NOMO-1 treated with dmso at 0.1 percent for 144 hours (cell line): ENCODE data around the gene GIPC3.
"Not testable (repeated sequence)": the region's sequence is repeated elsewhere in the genome, so short reads cannot be mapped to it uniquely, and the experiment has no call there.

ENCODE experiments used
- DNase-seq: peaks from one replicate; lab custom pipeline; 2025; ENCODE audit not compliant: unreplicated experiment; lab: John Stamatoyannopoulos, UW

Gene GIPC3

DNA sequence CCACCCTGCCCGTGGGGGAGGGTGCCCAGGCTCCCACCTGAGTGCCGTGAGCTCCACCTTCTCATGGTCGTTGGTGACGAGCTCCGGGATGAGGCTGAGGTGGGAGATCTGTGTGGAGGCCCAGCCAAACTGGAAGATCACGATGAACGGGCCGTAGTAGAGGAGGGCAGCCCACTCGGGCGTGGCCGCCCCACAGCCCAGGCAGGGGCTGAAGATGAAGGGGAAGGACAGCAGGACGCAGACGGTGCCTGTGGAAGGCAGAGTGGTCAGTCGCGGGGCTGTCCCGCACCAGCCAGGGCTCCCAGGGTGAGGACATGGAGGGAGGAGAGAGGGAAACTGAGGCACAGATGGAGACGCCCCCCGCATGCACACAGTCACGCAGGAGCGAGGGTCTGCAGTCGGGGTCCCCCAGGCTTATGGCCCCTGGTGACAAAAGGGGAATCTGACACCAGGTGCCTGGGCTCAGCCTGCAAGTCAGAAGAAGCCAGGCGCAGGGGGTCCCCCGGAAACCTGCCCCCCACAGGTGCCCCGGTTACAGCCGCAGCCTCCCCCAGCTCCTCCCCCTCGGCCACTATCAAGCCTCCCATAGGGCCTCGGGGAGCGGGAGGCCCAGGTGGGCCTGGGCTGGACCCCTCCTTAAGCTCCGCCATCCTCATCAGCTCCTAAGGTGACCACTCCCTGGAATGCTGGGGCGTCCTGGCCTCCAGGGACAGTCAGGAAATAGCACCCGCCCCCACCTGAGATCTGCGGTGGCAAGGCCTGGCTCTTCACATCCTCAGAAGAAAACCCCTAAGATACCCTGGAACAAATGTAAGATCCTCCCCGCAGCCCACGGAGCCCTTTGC is 34.1 kb upstream of the GIPC3 start:
- DNase-seq = no peak

DNA sequence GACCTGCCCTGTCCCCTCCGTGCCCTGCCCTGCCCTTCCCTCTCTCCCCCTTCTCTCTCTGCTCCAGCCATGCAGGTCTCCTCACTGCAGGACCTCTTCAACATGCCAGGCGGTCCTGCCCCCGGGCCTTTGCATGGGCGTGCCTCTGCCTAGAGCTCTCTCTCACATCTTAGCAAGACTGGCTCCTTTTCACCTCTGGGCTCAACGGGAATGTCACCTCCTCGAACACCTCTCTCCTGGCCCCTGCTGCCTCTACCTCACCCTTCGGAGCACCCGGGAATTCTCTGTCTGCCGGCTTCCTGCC is 33.5 kb upstream of the GIPC3 start:
- DNase-seq = no peak

DNA sequence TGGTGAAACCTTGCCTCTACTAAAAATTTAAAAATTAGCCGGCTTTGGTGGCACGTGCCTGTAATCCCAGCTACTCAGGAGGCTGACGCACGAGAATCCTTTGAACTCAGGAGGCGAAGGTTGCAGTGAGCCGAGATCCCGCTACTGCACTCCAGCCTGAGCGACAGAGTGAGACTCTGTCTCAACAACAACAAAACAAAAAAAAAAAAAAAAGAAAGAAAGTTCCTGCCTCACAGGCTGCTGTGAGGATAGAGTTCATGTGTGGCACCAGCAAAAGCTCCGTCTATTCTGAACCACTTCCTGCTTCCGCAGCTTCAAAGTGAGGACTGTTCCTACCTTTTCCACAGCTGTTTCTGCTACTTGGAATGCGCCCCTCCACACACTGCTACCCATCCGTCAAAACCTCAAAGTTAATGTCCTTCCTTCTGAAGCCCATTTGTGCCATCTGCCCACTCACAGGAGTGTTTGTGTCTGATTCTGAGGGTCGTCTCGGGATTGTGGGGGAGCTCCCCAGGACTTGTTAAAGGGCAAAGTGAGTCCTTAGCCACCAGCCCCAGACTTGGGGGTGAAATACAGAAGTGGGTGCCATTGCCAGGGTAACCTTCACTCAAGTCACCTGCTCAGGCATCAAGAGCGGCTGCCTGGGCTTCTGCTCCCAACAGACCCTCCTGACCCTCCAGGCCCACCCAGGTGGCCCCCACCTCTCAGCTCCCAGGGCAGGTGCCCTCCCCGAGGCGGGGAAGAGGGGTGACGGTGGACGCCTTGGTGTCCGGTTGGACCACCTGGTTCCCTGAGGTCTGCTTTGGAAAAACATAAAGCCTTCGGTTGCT is 30.8 kb upstream of the GIPC3 start:
- DNase-seq = no peak

DNA sequence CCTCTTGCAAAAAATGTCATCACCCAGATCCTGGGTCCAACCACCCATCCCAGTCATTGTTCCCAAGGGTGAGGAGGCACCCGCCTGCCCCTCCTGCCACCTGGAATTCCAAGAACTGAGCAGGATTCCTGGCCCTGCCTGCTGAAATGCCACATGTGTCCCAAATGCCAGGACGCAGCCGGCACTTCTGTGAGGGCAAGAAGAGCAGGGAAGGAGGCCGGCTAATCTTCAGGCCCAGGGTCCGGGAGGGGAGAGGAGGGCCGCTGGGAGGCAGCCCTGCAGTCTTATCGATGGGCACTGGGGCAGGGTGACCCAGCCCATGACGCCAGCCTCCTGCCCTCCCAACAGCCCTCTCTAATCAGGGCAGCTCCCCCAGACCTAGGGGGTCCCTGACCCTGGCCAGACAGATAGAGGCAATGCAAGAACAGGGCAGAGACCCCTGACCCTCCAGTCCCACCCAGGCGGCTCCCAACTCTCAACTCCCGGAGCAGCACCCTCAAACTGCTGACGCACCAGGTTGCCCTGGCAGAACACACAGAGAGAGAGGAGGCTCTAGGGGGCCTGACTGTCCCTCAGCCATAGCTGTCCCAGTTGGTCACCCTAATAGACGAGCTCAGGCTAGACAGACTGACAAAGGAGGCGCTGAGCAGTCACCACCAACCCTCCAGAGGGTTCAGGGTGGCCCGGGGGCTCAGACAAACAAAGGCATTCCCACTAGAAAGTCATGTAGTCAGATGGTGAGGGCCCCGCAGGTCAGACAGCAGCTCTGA is 29.4 kb upstream of the GIPC3 start:
- DNase-seq = no peak

DNA sequence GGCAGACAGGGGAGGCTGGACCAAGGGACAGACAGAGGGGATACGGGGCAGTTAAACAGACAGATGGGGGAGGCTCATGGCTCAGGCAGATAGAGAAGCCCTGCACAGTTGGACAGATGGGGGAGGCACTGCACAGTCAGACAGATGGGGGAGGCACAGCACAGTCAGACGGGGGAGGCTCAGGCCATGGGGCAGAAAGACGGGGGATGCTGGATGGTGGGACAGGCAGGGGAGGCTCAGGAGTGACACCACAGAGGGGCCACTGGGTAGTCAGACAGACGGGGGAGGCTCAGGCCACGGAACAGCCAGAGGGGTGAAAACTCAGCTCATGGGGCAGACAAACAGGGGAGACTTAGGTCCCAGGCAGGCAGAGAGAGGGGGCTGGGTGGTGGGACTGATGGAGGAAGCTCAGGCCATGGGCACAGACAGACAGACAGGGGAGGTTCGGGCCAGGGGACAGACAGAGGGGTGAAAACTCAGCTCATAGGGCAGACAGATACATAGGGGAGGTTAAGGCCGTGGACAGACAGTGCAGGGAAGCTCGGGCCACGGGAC is 28.8 kb upstream of the GIPC3 start:
- no peak for DNase-seq

DNA sequence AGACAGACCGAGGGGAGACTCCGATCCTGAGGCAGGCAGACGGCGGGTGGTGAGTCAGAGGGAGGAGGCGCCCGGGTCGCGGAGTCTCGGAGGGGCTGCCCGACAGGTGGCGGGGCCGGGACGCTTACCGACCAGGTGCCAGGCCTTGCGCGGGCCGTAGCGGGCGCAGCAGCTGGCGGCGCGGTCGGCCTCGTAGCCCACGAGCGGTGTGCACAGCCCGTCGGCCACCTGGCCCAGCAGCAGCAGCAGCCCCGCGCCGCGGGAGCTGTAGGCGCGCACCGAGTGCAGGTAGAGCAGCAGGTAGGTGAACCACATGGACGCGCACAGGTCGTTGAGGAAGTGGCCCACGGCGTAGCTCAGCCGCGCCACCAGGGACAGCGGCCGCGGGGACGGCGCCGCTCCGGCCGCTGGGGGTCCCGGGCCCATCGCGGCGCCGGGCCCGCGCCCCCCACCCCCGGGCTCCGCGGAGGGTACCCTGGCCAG is 28.3 kb upstream of the GIPC3 start:
- DNase-seq = no peak

DNA sequence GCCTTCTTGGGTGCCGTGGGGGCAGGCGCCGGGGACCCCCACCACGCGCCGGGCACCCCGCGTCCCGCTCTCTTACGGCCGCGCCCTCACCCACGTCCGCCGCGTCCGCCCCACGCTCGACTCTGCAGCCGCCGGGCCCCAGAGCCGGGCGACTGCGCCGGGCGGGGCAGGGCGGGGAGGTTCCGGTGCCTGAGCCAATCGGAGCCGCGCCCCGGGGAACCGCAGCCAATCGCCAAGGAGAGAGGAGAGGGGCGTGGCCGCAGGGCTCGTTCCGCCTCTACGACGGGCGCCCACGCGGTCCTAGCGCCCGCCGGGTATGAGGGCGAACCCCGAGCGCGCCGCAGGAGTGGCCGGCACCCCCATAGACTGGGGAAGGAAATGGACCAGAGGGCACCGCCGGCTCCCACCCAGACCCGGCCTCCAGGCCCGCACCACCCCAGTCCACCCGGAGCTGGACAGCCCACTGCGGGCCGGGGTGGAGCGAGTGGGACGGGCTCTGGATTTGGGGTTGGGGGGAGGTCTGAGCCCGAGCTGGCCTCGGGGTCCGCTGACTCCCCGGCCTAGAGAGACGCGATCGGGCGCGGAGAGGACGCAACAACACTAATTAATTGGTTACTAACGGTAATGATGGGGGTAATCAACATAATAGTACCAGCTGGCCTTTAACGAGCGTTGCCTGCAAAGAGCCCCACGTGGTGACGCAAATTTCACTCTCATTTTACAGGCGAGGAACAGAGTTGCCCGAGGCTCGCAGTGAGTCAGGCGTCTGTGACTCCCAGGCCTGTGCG is 27.6 kb upstream of the GIPC3 start, which contains the start of gene MFSD12:
TSS of gene MFSD12 (minus strand) at position 126 of the 788 bp plus-strand sequence. CDS start 183 bp downstream, outside the sequence.
- DNase-seq = peak; percentile 92

DNA sequence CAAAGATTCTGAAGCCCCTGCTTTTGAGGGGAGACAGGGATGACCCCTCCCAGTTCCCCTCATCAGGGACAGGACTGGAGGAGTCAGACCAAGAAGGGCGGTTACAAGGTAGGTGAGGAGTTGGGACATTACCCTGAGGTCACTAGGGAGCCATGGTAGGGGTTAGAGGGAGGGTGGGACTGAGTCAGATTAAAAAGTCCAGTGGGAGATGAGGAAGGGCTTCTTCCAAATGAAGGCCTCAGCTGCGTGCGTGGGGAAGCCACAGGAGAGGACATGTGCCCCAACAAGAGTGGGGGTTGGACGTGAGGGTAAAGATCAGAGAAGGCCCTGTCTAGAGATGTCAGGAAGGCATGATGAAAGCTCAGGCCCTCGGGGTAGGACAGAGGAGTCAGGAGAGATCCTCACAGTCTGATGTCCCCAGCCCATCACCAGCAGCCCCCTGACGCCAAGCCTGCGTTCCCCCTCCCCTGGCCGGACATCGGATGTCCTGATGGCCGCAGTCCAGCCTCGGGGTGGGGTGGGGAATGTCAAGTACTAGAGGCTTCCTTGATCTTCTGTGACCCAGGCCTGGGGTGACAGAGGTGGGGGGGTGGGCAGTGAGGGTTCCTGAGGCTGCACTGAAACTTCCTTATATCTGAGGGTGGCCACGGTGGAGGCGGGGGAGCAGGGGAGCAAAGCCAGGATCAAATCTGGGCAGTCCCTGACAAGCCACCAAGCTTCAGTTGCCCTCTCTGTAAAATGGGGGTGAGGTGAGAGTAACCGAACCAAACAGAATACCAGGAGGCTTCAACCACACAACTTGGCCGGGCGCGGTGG is 21.4 kb upstream of the GIPC3 start:
- no peak for DNase-seq

DNA sequence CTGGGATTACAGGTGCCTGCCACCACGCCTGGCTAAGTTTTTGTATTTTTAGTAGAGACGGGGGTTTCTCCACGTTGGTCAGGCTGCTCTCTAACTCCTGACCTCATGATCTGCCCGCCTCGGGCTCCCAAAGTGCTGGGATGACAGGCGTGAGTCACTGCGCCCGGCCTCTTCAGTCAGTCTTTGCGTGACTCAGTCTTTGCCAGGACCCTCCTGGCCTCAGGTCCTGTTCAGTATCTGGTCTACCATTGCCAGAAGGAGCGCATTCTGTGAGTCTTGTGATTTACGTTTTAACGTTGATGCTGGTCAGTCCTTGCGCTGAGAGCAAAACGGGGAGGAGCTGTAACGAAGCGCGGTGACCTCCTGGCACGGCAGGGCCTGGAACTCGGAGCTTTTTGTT is 20.1 kb upstream of the GIPC3 start:
- DNase-seq = no peak

DNA sequence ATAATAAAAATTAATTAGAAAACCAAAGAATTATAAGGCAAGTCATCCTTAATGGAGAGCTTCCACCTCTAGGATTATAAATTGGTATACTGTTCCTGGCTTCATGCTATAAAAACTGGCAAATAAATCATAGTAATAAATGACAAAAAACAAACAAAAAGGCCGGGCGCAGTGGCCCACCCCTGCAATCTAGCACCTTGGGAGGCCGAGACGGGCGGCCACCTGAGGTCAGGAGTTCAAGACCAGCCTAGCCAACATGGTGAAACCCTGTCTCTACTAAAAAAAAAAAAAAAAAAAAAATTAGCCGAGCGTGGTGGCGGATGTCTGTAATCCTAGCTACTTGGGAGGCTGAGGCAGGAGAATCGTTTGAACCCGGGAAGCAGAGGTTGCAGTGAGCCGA is 15.2 kb upstream of the GIPC3 start:
- DNase-seq = not testable (repeated sequence)

DNA sequence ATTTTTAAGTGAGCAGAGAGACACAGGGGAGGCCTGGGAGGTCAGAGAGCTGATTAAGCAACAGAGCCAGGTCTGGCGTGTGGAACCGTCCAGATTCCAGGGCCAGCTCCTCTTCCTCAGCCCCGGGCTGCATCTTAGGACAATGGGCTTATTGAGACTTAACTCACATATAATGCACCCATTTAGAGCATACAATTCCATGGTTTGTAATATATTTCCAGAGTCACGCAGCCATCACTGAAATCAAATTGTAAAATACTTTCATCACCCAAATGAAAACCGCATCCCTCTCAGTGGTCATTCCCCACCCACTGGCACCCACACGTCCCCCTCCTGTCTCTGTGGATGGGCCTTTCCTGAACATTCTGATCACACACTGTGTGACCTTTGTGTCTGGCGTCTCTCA is 14.7 kb upstream of the GIPC3 start:
- DNase-seq = no peak

DNA sequence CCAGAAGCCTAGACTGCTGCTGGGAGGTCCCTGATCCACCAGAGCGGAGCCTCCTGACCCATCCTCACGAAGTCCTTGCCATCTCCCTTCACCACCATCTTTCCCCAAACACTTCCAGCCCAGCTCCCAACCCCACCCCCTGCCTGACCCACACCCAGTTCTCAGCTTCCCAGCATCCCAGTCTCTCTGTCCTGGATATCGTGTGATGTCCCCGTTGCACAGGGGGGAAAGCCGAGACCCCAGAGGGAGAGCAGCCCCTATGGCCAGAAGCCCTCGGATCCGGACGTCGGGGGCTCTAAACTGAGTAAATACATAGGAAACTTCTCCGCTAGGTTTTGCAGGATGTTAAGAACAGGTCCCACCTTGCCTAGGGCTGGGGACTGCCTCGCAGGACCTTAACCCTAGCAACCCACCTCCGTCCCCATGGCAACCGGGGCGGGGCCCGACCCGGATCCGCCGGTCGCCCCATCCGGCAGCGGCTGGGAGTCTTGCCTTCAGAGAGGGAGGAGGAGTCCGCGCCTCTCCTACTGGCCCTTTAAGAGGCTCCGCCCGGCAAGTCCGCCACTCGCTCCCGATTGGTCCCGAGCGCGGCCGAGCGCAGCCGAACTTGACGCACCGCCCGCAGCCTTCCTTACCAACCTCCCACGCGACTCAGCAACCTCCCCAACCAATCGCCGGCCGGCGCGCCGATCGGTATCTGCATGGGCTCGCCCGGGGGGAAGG is 13.0 kb upstream of the GIPC3 start:
- peak; percentile 99 for DNase-seq

DNA sequence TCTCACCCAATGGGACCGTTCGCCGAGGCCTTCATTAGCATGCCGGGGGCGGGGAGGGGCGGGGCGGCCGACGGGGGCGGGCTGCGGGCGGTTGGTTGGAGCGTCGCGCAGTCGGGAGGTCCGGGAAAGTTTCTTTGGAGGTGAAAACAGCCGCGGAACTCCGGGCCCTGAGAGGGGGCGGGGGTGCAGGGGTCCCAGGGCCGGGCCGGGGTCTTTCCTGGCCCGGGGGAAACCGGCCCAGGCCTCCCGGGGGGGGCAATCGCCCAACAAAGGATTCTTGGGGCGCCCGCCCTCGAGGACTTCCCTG is 12.5 kb upstream of the GIPC3 start, which contains the start of gene HMG20B:
TSS of gene HMG20B (plus strand) at position 90 of the 307 bp plus-strand sequence. CDS start 366 bp downstream, outside the sequence.
- no peak for DNase-seq

DNA sequence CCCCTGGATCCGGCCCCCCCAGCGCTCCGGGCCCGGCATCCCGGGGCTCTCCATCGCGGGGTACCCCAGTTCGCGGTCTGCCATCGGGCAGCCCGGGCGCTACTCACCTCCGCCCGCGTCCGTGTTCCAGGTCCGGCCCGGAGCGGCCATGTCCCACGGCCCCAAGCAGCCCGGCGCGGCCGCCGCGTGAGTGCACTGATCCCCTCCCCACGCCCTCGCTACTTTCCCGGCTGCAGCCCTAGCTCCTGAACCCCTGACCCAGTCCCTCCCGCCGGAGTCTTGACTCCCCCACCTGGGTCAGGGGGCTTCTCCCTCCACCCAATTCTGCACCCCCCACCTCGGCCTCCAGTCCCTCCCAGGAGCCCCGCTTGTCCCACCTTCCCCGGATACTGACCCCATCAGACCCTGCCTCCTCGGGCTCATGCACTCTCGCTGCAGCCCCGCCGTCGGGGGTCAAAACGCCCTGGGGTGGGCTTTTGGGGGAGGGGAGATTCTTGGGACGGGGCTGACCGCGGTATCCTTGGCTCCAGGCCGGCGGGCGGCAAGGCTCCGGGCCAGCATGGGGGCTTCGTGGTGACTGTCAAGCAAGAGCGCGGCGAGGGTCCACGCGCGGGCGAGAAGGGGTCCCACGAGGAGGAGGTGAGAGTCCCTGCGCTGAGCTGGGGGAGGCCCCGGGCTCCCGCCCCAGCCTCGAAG is 12.0 kb upstream of the GIPC3 start:
- no peak for DNase-seq

DNA sequence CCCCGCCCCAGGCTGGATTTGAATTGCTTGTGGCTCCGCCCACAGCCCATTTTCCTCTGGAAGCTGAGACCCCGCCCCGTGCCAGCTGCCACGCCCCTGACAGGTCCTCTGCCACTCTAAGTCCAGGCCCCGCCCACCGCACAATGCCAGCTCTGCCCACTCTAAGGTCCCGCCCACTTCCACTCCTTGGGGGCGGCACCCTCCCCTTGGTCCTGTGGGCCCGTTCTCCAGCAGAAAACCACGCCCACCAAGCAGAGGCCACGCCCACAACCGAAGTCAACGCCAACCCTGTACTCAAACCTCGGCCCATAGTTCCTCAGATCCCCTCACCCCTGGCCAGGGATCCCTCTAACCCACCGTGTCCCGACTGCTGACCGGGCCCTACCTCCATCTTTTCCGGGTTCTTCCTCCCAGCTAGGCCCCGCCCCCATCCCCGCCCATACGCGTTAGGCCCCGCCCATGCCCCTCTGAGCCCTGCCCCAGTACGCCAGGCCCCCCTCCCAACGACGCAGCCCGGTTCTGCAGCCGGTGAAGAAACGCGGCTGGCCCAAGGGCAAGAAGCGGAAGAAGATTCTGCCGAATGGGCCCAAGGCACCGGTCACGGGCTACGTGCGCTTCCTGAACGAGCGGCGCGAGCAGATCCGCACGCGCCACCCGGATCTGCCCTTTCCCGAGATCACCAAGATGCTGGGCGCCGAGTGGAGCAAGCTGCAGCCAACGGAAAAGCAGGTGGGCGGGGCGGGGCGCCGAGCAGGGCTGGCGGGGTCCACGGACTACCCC is 11.2 kb upstream of the GIPC3 start:
- DNase-seq = peak; percentile 88

DNA sequence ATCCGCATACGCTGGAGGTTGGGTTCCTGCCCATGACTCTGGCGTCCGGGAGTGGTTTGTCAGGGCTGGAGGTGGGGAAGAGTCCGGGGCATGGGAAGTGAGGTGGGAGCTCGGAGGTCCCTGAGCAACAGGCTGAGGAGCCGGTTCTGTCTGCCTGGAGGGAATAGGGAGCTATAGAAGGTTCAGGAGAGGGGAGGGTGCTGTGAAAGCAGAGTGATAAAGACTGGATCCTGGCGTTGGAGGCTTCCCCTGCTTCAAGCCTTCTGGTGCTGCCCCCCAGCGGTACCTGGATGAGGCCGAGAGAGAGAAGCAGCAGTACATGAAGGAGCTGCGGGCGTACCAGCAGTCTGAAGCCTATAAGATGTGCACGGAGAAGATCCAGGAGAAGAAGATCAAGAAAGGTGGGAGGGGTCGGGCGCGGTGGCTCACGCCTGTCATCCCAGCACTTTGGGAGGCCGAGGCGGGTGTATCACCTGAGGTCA is 10.0 kb upstream of the GIPC3 start:
- DNase-seq = no peak

DNA sequence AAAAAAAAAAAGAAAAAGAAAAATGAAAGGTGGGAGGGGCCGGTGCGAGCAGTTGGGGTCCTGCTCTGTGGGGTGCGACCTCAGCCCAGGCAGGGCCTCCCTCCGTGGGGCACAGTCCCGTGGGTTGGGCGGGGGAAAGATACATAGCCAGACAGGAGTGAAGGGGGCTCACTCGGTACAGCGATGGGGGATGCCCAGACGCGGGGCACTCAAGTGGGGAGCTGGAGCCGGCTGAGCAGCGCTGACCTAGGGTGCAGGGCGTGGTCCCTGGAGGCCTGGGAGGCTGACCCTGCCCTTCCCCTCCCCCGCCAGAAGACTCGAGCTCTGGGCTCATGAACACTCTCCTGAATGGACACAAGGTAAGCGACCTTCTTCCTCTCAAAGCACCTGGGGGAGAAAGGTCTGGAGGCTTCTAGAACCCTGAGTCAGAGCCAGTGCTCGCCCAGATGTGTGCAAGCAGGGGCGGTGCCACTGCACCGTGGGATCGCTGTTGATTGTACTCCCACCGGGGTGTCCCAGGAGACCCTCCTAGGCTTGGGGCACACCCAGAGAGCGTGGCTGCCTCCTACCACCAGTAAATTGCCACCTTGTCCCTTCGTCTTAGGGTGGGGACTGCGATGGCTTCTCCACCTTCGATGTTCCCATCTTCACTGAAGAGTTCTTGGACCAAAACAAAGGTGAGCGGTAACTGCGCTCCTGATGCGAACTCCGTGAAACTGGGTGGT is 9.2 kb upstream of the GIPC3 start:
- DNase-seq = no peak
